ENCODE data around the gene PSMA5. TPM values are rescaled to one million over a fixed set of nuclear protein-coding genes. Genes with fewer than 3 reads are reported as not detected.

Gene PSMA5
- polyA plus RNA-seq, 1 donor (not counting 4 experiments of a cell fraction or from before 2014, with no cell fraction given) = 150 TPM

DNA sequence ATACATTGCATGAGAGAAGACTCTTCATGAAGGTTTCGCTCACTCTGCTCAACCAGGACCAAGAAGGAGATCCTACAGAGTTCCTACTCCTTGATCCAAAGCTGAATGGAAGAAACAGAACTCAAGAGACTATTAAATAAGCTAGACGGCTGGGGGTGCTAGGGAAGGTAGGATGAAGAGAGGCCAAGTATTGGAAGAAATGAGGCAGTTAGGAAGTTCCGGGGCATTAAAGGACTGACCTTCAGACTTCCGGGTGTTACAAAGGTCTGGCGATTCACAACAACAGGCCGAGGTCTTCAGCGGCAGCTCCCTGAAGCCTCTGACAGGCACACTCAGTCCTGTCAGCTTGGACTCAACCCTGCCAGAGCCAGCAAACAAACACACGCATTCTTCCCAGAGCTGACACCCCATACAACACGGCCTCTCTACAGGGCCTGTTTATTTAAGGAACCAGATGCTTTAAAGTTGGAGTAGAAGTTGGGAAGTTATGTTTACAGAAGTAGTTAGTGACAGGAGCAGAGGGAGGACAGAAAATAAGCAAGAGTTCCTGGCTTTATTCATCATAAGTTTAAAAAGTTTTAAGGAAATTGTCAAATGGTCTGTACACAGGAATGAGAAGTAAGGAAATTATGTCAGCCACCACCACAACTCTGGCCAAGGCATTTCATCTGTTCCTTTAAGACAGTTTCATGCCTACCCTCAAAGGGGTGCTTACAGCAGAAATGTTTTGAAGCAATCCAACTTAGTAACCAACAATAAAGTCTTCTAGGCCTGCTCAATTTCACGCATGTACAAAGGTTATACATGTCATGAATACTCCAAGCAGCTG, 33.2 kb downstream of the PSMA5 start:
- Histone ChIP-seq H3K27me3 (ENCODE audit: control insufficient read depth, extremely low read depth, insufficient read depth, low read length) (peaks cover 16% of the 10 kb centered on the region), H3K4me2 (ENCODE audit: control insufficient read depth, extremely low read depth, insufficient read depth, low read depth, low read length) (no peak overlapping the region), H3K36me3 (ENCODE audit: control insufficient read depth in 2 of 2, extremely low read depth in 1 of 2, insufficient read depth in 2 of 2, low read length in 2 of 2) (no peaks in the 10 kb centered on the region), H3K79me2 (ENCODE audit: control insufficient read depth, insufficient read depth, low read length) (no peaks in the 10 kb centered on the region), H4K20me1 (ENCODE audit: control insufficient read depth, extremely low read depth, insufficient read depth, low read length) (no peaks in the 10 kb centered on the region), H3K9me3 (ENCODE audit: control insufficient read depth, low read depth, low read length) (no peaks in the 10 kb centered on the region), H2AFZ (ENCODE audit: control insufficient read depth, low read length) (no peak overlapping the region), H3K4me1 (ENCODE audit: control insufficient read depth, extremely low read depth, insufficient read depth, low read length) (peaks cover 4% of the 10 kb centered on the region), H3K9ac (ENCODE audit: control insufficient read depth, extremely low read depth, insufficient read depth, low read length) (no peak overlapping the region), H3K27ac (ENCODE audit: control insufficient read depth, insufficient read depth, low read length) (no peak overlapping the region), H3K9me1 (ENCODE audit: control insufficient read depth, extremely low read depth, insufficient read depth, low read length) (no peaks in the 10 kb centered on the region), H3K4me3 (ENCODE audit: control insufficient read depth in 2 of 3, extremely low read depth in 1 of 3, insufficient read depth in 2 of 3, low read depth in 1 of 3, low read length in 3 of 3) (no peak overlapping the region)
- FAIRE-seq = no peak
- no peak for DNase-seq (ENCODE audit: low read depth, low spot score)
- dilution Hi-C loops (cut with MboI; ENCODE audit: extremely low pct_ligation_motif_present, low sequenced_read_pairs) = no loop called here
- no peak for TF ChIP-seq EZH2 (IDR thresholded peaks at IDR 0.05; ENCODE audit: low read length)
- TF ChIP-seq, protein P1, sequence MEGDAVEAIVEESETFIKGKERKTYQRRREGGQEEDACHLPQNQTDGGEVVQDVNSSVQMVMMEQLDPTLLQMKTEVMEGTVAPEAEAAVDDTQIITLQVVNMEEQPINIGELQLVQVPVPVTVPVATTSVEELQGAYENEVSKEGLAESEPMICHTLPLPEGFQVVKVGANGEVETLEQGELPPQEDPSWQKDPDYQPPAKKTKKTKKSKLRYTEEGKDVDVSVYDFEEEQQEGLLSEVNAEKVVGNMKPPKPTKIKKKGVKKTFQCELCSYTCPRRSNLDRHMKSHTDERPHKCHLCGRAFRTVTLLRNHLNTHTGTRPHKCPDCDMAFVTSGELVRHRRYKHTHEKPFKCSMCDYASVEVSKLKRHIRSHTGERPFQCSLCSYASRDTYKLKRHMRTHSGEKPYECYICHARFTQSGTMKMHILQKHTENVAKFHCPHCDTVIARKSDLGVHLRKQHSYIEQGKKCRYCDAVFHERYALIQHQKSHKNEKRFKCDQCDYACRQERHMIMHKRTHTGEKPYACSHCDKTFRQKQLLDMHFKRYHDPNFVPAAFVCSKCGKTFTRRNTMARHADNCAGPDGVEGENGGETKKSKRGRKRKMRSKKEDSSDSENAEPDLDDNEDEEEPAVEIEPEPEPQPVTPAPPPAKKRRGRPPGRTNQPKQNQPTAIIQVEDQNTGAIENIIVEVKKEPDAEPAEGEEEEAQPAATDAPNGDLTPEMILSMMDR (optimal IDR thresholded peaks at IDR 0.05 in 1 of 3, IDR thresholded peaks at IDR 0.05 in 1 of 3, conservative IDR thresholded peaks at IDR 0.05 in 1 of 3; ENCODE audit: extremely low read depth in 1 of 3, insufficient read depth in 2 of 3, low read length in 3 of 3) = no peak

DNA sequence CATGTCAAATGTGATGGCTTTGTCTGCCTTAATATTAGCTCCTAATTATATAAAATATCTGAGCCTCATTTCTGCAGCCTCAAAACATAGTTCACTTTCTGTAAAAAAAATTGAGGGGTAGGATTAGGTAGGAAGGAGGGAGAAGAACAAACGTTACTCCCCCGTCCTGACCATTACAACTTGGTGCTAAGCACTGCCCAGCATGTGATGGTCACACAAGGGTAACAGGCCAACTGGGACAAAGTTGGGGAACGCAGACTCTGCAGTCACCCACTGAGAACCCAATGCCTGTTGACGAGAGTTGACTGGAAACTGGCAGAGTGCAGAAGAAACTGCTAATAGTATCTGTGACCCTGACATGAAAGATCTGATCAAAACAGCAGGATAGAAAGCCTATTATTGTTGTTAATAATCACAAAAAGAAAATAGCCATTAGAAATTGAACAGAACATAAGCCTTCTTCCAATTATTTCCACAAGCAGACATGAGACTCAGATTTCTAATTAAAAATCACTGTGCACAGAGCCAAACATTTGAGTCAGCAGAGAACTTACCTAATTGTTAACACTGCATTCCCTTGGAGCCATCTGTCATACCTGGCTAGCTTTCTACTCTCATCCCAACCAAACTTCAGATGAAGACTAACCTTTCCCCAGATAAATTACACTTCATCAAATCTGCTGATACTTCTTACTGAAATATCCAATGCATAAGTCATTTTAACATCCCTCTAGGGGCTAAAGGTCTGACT, 34.0 kb downstream of the PSMA5 start:
- no peaks in the 10 kb centered on the region for H4K20me1 ChIP-seq (ENCODE audit: control insufficient read depth, extremely low read depth, insufficient read depth, low read length)
- TF ChIP-seq EZH2 (IDR thresholded peaks at IDR 0.05; ENCODE audit: low read length) = no peak
- TF ChIP-seq, protein P1 (optimal IDR thresholded peaks at IDR 0.05 in 1 of 3, IDR thresholded peaks at IDR 0.05 in 1 of 3, conservative IDR thresholded peaks at IDR 0.05 in 1 of 3; ENCODE audit: extremely low read depth in 1 of 3, insufficient read depth in 2 of 3, low read length in 3 of 3) = no peak
- no peaks in the 10 kb centered on the region for H3K79me2 ChIP-seq (ENCODE audit: control insufficient read depth, insufficient read depth, low read length)
- no peak overlapping the region for H2AFZ ChIP-seq (ENCODE audit: control insufficient read depth, low read length)
- dilution Hi-C loops (cut with MboI; ENCODE audit: extremely low pct_ligation_motif_present, low sequenced_read_pairs) = no loop called here
- no peak overlapping the region for H3K4me2 ChIP-seq (ENCODE audit: control insufficient read depth, extremely low read depth, insufficient read depth, low read depth, low read length)
- no peak for FAIRE-seq
- H3K27me3 ChIP-seq (ENCODE audit: control insufficient read depth, extremely low read depth, insufficient read depth, low read length) = peaks cover 15% of the 10 kb centered on the region
- no peaks in the 10 kb centered on the region for H3K9me3 ChIP-seq (ENCODE audit: control insufficient read depth, low read depth, low read length)
- H3K27ac ChIP-seq (ENCODE audit: control insufficient read depth, insufficient read depth, low read length) = no peak overlapping the region
- no peaks in the 10 kb centered on the region for H3K9me1 ChIP-seq (ENCODE audit: control insufficient read depth, extremely low read depth, insufficient read depth, low read length)
- DNase-seq (ENCODE audit: low read depth, low spot score) = no peak
- peaks cover 4% of the 10 kb centered on the region for H3K4me1 ChIP-seq (ENCODE audit: control insufficient read depth, extremely low read depth, insufficient read depth, low read length)
- H3K4me3 ChIP-seq (ENCODE audit: control insufficient read depth in 2 of 3, extremely low read depth in 1 of 3, insufficient read depth in 2 of 3, low read depth in 1 of 3, low read length in 3 of 3) = no peak overlapping the region
- no peak overlapping the region for H3K9ac ChIP-seq (ENCODE audit: control insufficient read depth, extremely low read depth, insufficient read depth, low read length)
- no peaks in the 10 kb centered on the region for H3K36me3 ChIP-seq (ENCODE audit: control insufficient read depth in 2 of 2, extremely low read depth in 1 of 2, insufficient read depth in 2 of 2, low read length in 2 of 2)
